Muscle layer of colon (tissue), 2 donors: ENCODE data around the gene SZRD1.
"Not testable (repeated sequence)": the region's sequence is repeated elsewhere in the genome, so short reads cannot be mapped to it uniquely, and the experiment has no call there.

Experiments
- H3K27ac ChIP-seq: one replicate; pipeline ENCODE4 v1.7.0; 2013; ENCODE audit warnings: low read depth, mild to moderate bottlenecking, low read length, moderate library complexity
- H3K27me3 ChIP-seq, 2 donors: one replicate each; pipeline ENCODE4 v1.7.0; 2013; ENCODE audit warnings: low read length in 2 of 2, mild to moderate bottlenecking in 2 of 2; ENCODE audit not compliant: insufficient read depth in 2 of 2, control insufficient read depth in 1 of 2
- H3K36me3 ChIP-seq: one replicate; pipeline ENCODE4 v1.7.0; 2013; ENCODE audit warnings: mild to moderate bottlenecking, low read length; ENCODE audit not compliant: insufficient read depth
- H3K4me1 ChIP-seq: one replicate; pipeline ENCODE4 v1.7.0; 2013; ENCODE audit warnings: mild to moderate bottlenecking, low read length; ENCODE audit not compliant: insufficient read depth
- H3K4me3 ChIP-seq, 2 donors: one replicate each; pipeline ENCODE4 v1.7.0; 2013; ENCODE audit warnings: low read length in 2 of 2, low read depth in 1 of 2, mild to moderate bottlenecking in 1 of 2, moderate library complexity in 1 of 2
- H3K9ac ChIP-seq: one replicate; pipeline ENCODE4 v1.7.0; 2013; ENCODE audit warnings: low read length
- H3K9me3 ChIP-seq: one replicate; pipeline ENCODE4 v1.7.0; 2013; ENCODE audit warnings: mild to moderate bottlenecking, low read length
- donor health status: abdominal sarcoma.
- donor health status: Adenocarcinoma of cecum.

Gene SZRD1

GRCh38 chr1:16348414-16349182, 18.4 kb upstream of the SZRD1 start:
- no peak overlapping the region for H3K27ac ChIP-seq

GRCh38 chr1:16349847-16350406, 17.1 kb upstream of the SZRD1 start:
- Histone ChIP-seq H3K4me3 (no peak overlapping the region), H3K9ac (no peak overlapping the region), H3K9me3 (no peaks in the 10 kb centered on the region), H3K27ac (no peak overlapping the region), H3K27me3 (no peaks in the 10 kb centered on the region), H3K36me3 (no peaks in the 10 kb centered on the region), H3K4me1 (peaks cover 13% of the 10 kb centered on the region)

More at GRCh38 chr1:16348414-16349182, 18.4 kb upstream of the SZRD1 start:
- H3K9ac ChIP-seq: no peak overlapping the region
- no peaks in the 10 kb centered on the region for H3K36me3 ChIP-seq
- peaks cover 13% of the 10 kb centered on the region for H3K4me1 ChIP-seq
- no peak overlapping the region for H3K4me3 ChIP-seq
- H3K9me3 ChIP-seq: no peaks in the 10 kb centered on the region
- H3K27me3 ChIP-seq: no peaks in the 10 kb centered on the region

GRCh38 chr1:16351456-16351993, 15.5 kb upstream of the SZRD1 start:
- Histone ChIP-seq H3K27ac (peak overlapping the region; percentile 79), H3K4me1 (peaks cover 13% of the 10 kb centered on the region), H3K36me3 (no peaks in the 10 kb centered on the region), H3K4me3 (peak overlapping the region; percentile 79 to 83), H3K9me3 (no peaks in the 10 kb centered on the region), H3K9ac (peak overlapping the region; percentile 75), H3K27me3 (no peaks in the 10 kb centered on the region)

DNA sequence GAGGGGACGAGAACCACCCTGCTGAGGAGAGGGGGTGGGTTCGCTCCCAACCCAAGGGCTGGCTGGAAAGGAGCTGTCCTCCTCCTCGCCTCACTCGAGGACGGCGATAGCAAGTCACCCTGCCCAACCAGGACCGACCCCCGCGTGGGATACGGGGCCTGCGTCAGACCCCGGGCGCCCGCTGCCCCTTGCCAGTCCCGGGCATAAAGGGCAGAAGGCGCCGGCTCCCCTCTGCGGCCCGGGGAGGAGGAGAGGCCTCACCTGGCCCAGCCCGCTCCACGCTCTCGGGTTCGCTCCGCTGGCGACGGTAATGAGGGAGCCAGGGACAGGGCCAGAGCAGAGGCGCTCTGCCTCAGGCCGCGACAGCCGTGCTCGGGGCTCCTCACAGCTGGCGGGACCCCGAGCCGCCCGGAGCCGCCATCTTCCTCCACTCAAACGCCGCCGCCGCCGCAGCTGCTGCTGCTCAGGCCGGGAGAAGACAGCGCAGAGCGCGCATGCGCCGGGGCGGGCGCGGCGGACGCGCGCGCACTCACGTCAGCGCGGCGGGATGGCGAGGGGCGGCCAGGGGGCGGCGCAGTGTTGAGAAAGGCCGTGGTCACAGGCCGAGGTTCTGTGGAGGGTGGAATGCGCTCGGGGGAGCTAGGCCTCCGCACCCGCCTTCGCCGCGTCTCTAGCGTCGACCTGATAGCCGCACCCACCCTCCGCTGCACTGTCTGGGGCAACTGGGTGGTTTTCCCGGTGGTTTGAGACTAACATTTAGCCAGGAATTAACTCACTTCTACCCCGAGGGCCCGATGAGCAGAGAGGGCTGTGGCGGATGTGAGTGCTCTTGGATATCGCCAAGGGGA, 14.8 kb upstream of the SZRD1 start, which contains the start of gene FBXO42:
TSS of gene FBXO42 (minus strand) at position 487 of the 848 bp plus-strand sequence. CDS start 37,062 bp downstream, outside the sequence.
- Histone ChIP-seq H3K9me3 (no peaks in the 10 kb centered on the region), H3K36me3 (no peaks in the 10 kb centered on the region), H3K9ac (peak within 1 kb of the TSS; percentile 75), H3K27ac (peak within 1 kb of the TSS; percentile 79), H3K27me3 (no peaks in the 10 kb centered on the region), H3K4me1 (peaks cover 13% of the 10 kb centered on the region), H3K4me3 (peak within 1 kb of the TSS; percentile 79 to 83)

- H3K4me3 ChIP-seq: peak overlapping the region; percentile 79 to 83
- no peaks in the 10 kb centered on the region for H3K9me3 ChIP-seq
- H3K27ac ChIP-seq: peak overlapping the region; percentile 79
- H3K27me3 ChIP-seq: no peaks in the 10 kb centered on the region
- H3K9ac ChIP-seq: peak overlapping the region; percentile 66
- no peaks in the 10 kb centered on the region for H3K36me3 ChIP-seq
- H3K4me1 ChIP-seq: peaks cover 13% of the 10 kb centered on the region
Observed at GRCh38 chr1:16352842-16353535, 14.1 kb upstream of the SZRD1 start.

GRCh38 chr1:16354619-16355018, 12.4 kb upstream of the SZRD1 start:
- no peak overlapping the region for H3K27ac ChIP-seq
- H3K4me1 ChIP-seq: peaks cover 7% of the 10 kb centered on the region
- H3K9ac ChIP-seq: no peak overlapping the region
- no peak overlapping the region for H3K4me3 ChIP-seq
- H3K9me3 ChIP-seq: no peaks in the 10 kb centered on the region
- no peaks in the 10 kb centered on the region for H3K36me3 ChIP-seq
- H3K27me3 ChIP-seq: no peaks in the 10 kb centered on the region

DNA sequence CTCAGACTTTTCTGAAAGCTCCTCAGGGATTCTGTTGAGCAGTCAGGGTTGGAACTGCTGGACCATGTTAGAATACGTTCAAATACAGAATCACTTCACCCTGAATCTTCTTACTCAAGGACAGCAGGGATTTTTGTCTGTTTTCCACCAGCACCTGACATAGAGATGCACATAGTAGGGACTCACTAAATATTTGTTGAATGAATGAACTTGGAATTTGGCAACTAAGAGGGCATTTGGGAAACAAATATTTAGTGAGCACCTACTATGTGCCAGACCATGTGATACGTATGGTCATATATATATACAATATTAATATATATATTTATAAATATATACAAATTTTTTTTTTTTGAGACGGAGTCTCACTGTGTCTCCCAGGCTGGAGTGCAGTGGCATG, 10.2 kb upstream of the SZRD1 start:
- Histone ChIP-seq H3K9ac (no peak overlapping the region), H3K27ac (no peak overlapping the region), H3K9me3 (no peaks in the 10 kb centered on the region), H3K4me1 (no peaks in the 10 kb centered on the region), H3K4me3 (no peak overlapping the region), H3K27me3 (no peaks in the 10 kb centered on the region), H3K36me3 (no peaks in the 10 kb centered on the region)

DNA sequence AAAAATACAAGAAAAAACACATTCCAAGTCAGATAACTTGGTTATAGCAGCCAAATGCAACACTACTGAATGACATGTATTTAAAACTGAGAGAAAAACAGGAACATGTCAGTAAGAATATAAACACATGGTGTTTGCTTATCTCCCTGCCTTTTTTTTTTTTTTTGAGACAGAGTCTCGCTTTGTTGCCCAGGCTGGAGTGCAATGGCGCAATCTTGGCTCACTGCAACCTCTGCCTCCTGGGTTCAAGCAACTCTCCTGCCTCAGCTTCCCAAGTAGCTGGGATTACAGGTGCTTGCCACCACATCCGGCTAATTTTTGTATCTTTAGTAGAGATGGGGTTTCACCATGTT, 1.9 kb upstream of the SZRD1 start:
- peaks cover 17% of the 10 kb centered on the region for H3K4me1 ChIP-seq
- H3K27ac ChIP-seq, H3K9me3 ChIP-seq, H3K4me3 ChIP-seq, H3K9ac ChIP-seq, H3K27me3 ChIP-seq, H3K36me3 ChIP-seq: not testable (repeated sequence)

GRCh38 chr1:16367258-16367967, 371 bp downstream of the SZRD1 start:
- Histone ChIP-seq H3K27ac (peak overlapping the region; percentile 99), H3K4me1 (peaks cover 17% of the 10 kb centered on the region), H3K4me3 (peak overlapping the region; percentile 75 to 76), H3K9me3 (no peaks in the 10 kb centered on the region), H3K36me3 (no peaks in the 10 kb centered on the region), H3K27me3 (no peaks in the 10 kb centered on the region), H3K9ac (peak overlapping the region; percentile 86)

DNA sequence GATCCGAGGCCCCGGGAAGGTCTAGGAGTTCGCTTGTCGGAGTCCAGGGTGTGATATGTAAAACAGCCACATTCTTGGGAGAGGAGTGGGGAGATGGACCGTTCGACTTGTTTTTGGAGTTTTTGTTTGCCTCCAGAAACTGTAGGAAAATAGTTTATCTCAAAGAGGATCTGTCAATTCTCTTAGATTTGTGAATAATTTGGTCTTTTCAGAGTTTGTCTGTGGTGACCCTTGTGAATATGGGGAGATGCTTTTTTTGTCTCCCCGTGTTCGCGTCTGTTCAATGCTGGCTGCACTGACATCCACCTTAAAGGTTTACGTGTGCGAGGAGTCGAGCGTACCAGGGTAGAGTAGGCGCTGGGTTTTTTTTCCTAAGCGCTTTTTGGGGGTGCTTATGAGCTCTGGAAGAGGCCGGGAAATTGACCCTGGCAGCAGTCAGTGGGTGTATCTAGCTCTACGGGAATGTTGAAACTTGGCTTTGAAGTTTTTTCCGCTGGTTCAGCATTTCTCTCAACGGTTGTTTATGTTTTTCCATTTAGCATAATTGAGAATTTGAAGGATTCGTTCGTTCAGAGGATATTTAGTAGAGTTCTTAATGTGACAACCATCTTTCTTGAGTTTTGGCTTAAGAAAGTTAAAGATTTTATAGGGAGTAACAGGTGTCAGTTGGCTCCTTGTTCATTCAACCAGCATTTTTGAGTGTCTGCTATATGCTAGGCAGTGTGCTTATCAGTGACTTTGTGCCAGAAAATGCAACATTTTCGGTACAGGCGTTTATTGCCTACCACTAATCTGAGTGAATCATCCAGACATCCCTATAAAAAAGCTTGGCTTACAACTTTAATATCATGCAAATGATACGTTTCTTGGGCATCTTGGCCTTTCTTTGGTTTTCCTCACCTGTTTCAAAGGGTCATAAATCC, 1.2 kb downstream of the SZRD1 start:
- no peaks in the 10 kb centered on the region for H3K9me3 ChIP-seq
- no peaks in the 10 kb centered on the region for H3K36me3 ChIP-seq
- H3K27me3 ChIP-seq: no peaks in the 10 kb centered on the region
- H3K4me3 ChIP-seq: peak overlapping the region; percentile 75 to 76
- H3K27ac ChIP-seq: peak overlapping the region; percentile 99
- peak overlapping the region; percentile 86 for H3K9ac ChIP-seq
- H3K4me1 ChIP-seq: peaks cover 22% of the 10 kb centered on the region
